Measurements from ENCODE around the gene CEBPB.
"Not testable (repeated sequence)": the region's sequence is repeated elsewhere in the genome, so short reads cannot be mapped to it uniquely, and the experiment has no call there.

Gene CEBPB

GRCh38 chr20:50200482-50201104 is 10.0 kb downstream of the CEBPB start:
- H3K27ac ChIP-seq (ENCODE audit: low read depth, low read length), result 0 out of 2 replicates have a peak overlapping the region, but pooled peaks have one; percentile 14
- H3F3A ChIP-seq (ENCODE audit: control insufficient read depth, insufficient read depth), result no peaks in the 10 kb centered on the region
- H3K79me2 ChIP-seq (ENCODE audit: control insufficient read depth, low read length), result no peaks in the 10 kb centered on the region

GRCh38 chr20:50201710-50202109 is 11.1 kb downstream of the CEBPB start:
- H3K9me2 ChIP-seq (replicated peaks; ENCODE audit: control insufficient read depth, low read length); H3K36me3 ChIP-seq (ENCODE audit: control insufficient read depth, low read length); H4K20me1 ChIP-seq (ENCODE audit: control insufficient read depth, insufficient read depth, low read depth, low read length); H3K9me3 ChIP-seq (ENCODE audit: control insufficient read depth, insufficient read depth, low read length); H3K4me3 ChIP-seq (ENCODE audit: low read length); H3K27me3 ChIP-seq (ENCODE audit: control insufficient read depth, low read length); H3K27ac ChIP-seq (ENCODE audit: low read depth, low read length); H3F3A ChIP-seq (ENCODE audit: control insufficient read depth, insufficient read depth); H3K79me2 ChIP-seq (ENCODE audit: control insufficient read depth, low read length); H3K4me2 ChIP-seq (ENCODE audit: low read length): not testable (repeated sequence)
- H3K4me1 ChIP-seq (ENCODE audit: control insufficient read depth, low read length), result peaks cover 36% of the 10 kb centered on the region

More at GRCh38 chr20:50200482-50201104, 10.0 kb downstream of the CEBPB start:
- TF ChIP-seq EZH2phosphoT487 (IDR thresholded peaks at IDR 0.05; ENCODE audit: borderline replicate concordance, low read length), result no peak
- no peak for TF ChIP-seq CTCF (IDR thresholded peaks at IDR 0.05; ENCODE audit: low read depth, low read length, poor library complexity, severe bottlenecking)
- no peaks in the 10 kb centered on the region for H3K36me3 ChIP-seq (ENCODE audit: control insufficient read depth, low read length)
- H3K4me3 ChIP-seq (ENCODE audit: low read length), result no peak overlapping the region
- H3K9me2 ChIP-seq (replicated peaks; ENCODE audit: control insufficient read depth, low read length), result no peaks in the 10 kb centered on the region
- H3K4me2 ChIP-seq (ENCODE audit: low read length), result peak overlapping the region; percentile 51; the same call in 1 of the 2 replicates
- no peaks in the 10 kb centered on the region for H3K27me3 ChIP-seq (ENCODE audit: control insufficient read depth, low read length)
- peaks cover 36% of the 10 kb centered on the region for H3K4me1 ChIP-seq (ENCODE audit: control insufficient read depth, low read length)
- no peaks in the 10 kb centered on the region for H4K20me1 ChIP-seq (ENCODE audit: control insufficient read depth, insufficient read depth, low read depth, low read length)
- H3K9me3 ChIP-seq (ENCODE audit: control insufficient read depth, insufficient read depth, low read length), result peaks cover 4% of the 10 kb centered on the region; the same call in 1 of the 2 replicates

- H3K9me2 ChIP-seq (replicated peaks; ENCODE audit: control insufficient read depth, low read length), result no peaks in the 10 kb centered on the region
- H3K4me1 ChIP-seq (ENCODE audit: control insufficient read depth, low read length), result peaks cover 27% of the 10 kb centered on the region
These were observed 12.0 kb downstream of the CEBPB start for GRCh38 chr20:50202677-50203076.

More at GRCh38 chr20:50202677-50203076, 12.0 kb downstream of the CEBPB start:
- TF ChIP-seq CTCF (IDR thresholded peaks at IDR 0.05; ENCODE audit: low read depth, low read length, poor library complexity, severe bottlenecking), result no peak
- TF ChIP-seq EZH2phosphoT487 (IDR thresholded peaks at IDR 0.05; ENCODE audit: borderline replicate concordance, low read length), result no peak
- Histone ChIP-seq H3K79me2 (ENCODE audit: control insufficient read depth, low read length) (no peaks in the 10 kb centered on the region), H3K9me3 (ENCODE audit: control insufficient read depth, insufficient read depth, low read length) (peaks cover 4% of the 10 kb centered on the region; the same call in 1 of the 2 replicates), H3K4me2 (ENCODE audit: low read length) (no peak overlapping the region), H4K20me1 (ENCODE audit: control insufficient read depth, insufficient read depth, low read depth, low read length) (no peaks in the 10 kb centered on the region), H3F3A (ENCODE audit: control insufficient read depth, insufficient read depth) (no peaks in the 10 kb centered on the region), H3K4me3 (ENCODE audit: low read length) (no peak overlapping the region), H3K36me3 (ENCODE audit: control insufficient read depth, low read length) (no peaks in the 10 kb centered on the region), H3K27ac (ENCODE audit: low read depth, low read length) (no peak overlapping the region), H3K27me3 (ENCODE audit: control insufficient read depth, low read length) (peaks cover 2% of the 10 kb centered on the region; the same call in 1 of the 2 replicates)
